8988T (cell line): ENCODE data around the gene PELO.

Source experiments
- DNase-seq: peaks from one replicate; pipeline ENCODE4 v3.0.0; 2011

The PELO gene

GRCh38 chr5:52834320-52834719 is 46.6 kb downstream of the PELO start:
- DNase-seq: no peak

GRCh38 chr5:52837068-52837467 is 49.4 kb downstream of the PELO start:
- DNase-seq: no peak
